Upper lobe of right lung (tissue), 1 donor: ENCODE results near the gene SON. TPM values are rescaled to one million over a fixed set of nuclear protein-coding genes. Genes with fewer than 3 reads are reported as not detected.
A peak's percentile ranks its signal among the peaks of the same experiment; 100 is the strongest.

Source experiments
- ATAC-seq: fragments of 200-7000 bp; cut with Tn5 transposase; one replicate; pipeline ENCODE4 v1.9.1; 2020; ENCODE audit warnings: mild to moderate bottlenecking, moderate library complexity
- DNase-seq: peaks from one replicate; pipeline ENCODE4 v3.0.0-alpha.2; 2020
- H3K27ac ChIP-seq: fragments of 200-600 bp; one replicate; pipeline ENCODE4 v1.8.0; 2022
- H3K27me3 ChIP-seq: fragments of 200-600 bp; one replicate; pipeline ENCODE4 v1.8.0; 2022; ENCODE audit warnings: mild to moderate bottlenecking
- H3K36me3 ChIP-seq: fragments of 200-600 bp; one replicate; pipeline ENCODE4 v1.8.0; 2022
- H3K4me1 ChIP-seq: fragments of 200-600 bp; one replicate; pipeline ENCODE4 v1.8.0; 2022
- H3K4me3 ChIP-seq: fragments of 200-600 bp; one replicate; pipeline ENCODE4 v1.8.0; 2022; ENCODE audit warnings: mild to moderate bottlenecking
- H3K9me3 ChIP-seq: fragments of 200-600 bp; one replicate; pipeline ENCODE4 v1.8.0; 2022
- CTCF ChIP-seq: fragments of 200-600 bp; IDR thresholded peaks from one replicate; pipeline ENCODE4 v1.8.0; 2022; ENCODE audit warnings: antibody characterized with exemption
- intact Hi-C: fragments of 100-400 bp; cut with DNase I; formaldehyde crosslinking; loops from one replicate; pipeline ENCODE4 v1.11.0; 2022
- total RNA-seq: library from RNA; stranded (reverse); fragmentation: NEBNext Ultra II Directional; extraction: Animal tissue kit (Norgen Biotek cat#: 25700); gene quantifications from one replicate; pipeline ENCODE4 v1.2.1, GENCODE V29; 2021
- donor health status: DM: no; HTN: yes; CAD: no; lungs with severe emphysema.

Gene SON
- total RNA-seq, 1 donor from 2014 or later: 320 TPM

- H3K4me1 ChIP-seq: peaks cover 11% of the 10 kb centered on the region
- intact Hi-C loops: no loop called here
- no peak overlapping the region for H3K27ac ChIP-seq
- no peak for TF ChIP-seq CTCF
- H3K27me3 ChIP-seq: no peaks in the 10 kb centered on the region
- H3K9me3 ChIP-seq: no peaks in the 10 kb centered on the region
- DNase-seq (no peak), ATAC-seq (no peak)
- peaks cover 44% of the 10 kb centered on the region for H3K36me3 ChIP-seq
- H3K4me3 ChIP-seq: no peak overlapping the region
Observed at GRCh38 chr21:33539616-33540015, 3.2 kb upstream of the SON start.

- Histone ChIP-seq H3K36me3 (peaks cover 33% of the 10 kb centered on the region), H3K27me3 (no peaks in the 10 kb centered on the region), H3K27ac (peak overlapping the region; percentile 100), H3K4me3 (peak overlapping the region; percentile 87), H3K9me3 (no peaks in the 10 kb centered on the region), H3K4me1 (peaks cover 21% of the 10 kb centered on the region)
- intact Hi-C loops: no loop called here
- TF ChIP-seq CTCF: no peak
- ATAC-seq (no peak), DNase-seq (no peak)
Observed at GRCh38 chr21:33540711-33541104, 2.1 kb upstream of the SON start.

DNA sequence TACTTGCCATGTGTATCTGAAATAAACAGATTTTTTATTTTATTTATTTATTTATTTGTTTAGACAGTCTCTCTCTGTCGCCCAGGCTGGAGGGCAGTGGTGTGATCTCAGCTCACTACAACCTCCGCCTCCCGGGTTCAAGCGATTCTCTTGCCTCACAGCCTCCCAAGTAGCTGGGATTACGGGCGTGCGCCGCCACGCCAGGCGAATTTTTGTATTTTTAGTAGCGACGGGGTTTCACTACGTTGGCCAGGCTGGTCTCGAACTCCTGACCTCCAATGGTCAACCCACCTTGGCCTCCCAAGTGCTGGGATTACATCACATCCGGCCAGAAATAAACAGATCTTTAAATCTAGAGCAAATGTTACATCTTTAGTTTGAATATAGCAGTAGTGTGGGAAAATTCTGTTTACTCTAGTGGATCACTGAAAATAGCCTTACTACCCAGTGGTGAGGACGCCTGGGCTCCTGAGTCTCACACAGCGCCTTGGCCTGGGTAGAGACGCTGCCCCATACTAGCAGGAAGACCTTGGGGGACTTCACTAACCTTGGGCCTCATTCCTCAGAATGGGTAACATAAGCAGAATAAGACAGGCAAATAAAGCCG is 1.6 kb upstream of the SON start:
- ATAC-seq (no peak), DNase-seq (no peak)
- no peaks in the 10 kb centered on the region for H3K9me3 ChIP-seq
- intact Hi-C loops: no loop called here
- H3K27me3 ChIP-seq: no peaks in the 10 kb centered on the region
- H3K36me3 ChIP-seq: peaks cover 29% of the 10 kb centered on the region
- peak overlapping the region; percentile 87 for H3K4me3 ChIP-seq
- H3K4me1 ChIP-seq: peaks cover 25% of the 10 kb centered on the region
- peak overlapping the region; percentile 100 for H3K27ac ChIP-seq
- no peak for TF ChIP-seq CTCF

- TF ChIP-seq CTCF: no peak
- ATAC-seq: peak; percentile 87
Observed at GRCh38 chr21:33541756-33542639, 840 bp upstream of the SON start, which contains the start of gene GART. Gene GART, minus strand, starts transcription at chr21:33542117. Its CDS starts 2,802 bp downstream, at chr21:33539315.

DNA sequence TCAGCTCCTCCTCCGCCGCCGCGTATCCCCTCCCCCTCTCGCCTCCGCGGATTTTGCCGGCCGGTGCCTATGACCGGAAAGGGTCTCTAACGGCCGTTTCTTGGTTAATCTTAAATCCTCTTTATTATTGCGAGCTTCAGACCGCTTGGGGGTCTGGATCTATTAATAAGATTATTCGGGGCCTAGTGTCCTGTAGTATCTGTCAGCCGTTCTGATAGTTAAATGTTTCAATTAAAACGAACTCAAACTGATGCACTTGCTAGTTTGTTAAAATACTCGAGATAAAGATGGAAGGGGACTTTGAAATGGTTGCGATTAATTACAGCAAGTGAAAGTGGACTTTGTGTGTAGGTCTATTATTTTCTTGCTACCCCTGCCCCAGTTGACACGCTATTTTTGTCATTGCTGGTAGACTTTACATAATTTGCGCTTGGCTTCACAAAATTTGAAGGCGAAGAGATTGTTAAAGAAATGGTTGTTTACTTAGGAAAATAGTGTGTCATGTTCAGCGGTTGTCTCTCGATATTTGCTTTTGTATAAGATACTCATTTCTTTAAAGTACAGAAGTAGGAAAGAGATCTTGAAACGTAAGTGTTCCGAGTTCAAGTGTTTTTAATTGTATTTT is 779 bp downstream of the SON start:
- peak overlapping the region; percentile 87 for H3K4me3 ChIP-seq
- peak; percentile 51 for ATAC-seq
- H3K4me1 ChIP-seq: peaks cover 33% of the 10 kb centered on the region
- H3K27me3 ChIP-seq: no peaks in the 10 kb centered on the region
- no peaks in the 10 kb centered on the region for H3K9me3 ChIP-seq
- no peak for TF ChIP-seq CTCF
- H3K36me3 ChIP-seq: peaks cover 29% of the 10 kb centered on the region
- intact Hi-C loops: no loop called here
- DNase-seq: peak; percentile 91
- peak overlapping the region; percentile 100 for H3K27ac ChIP-seq

More at GRCh38 chr21:33541756-33542639, 840 bp upstream of the SON start, which contains the start of gene GART:
- peak within 1 kb of the TSS; percentile 87 for H3K4me3 ChIP-seq
- peaks cover 33% of the 10 kb centered on the region for H3K4me1 ChIP-seq
- peaks cover 29% of the 10 kb centered on the region for H3K36me3 ChIP-seq
- intact Hi-C loops: no loop called here
- no peaks in the 10 kb centered on the region for H3K27me3 ChIP-seq
- peak; percentile 94 for DNase-seq
- H3K27ac ChIP-seq: peak within 1 kb of the TSS; percentile 100
- no peaks in the 10 kb centered on the region for H3K9me3 ChIP-seq
